HFFc6 (cell line): ENCODE data around the gene EGLN1. TPM values are rescaled to one million over a fixed set of nuclear protein-coding genes. Genes with fewer than 3 reads are reported as not detected.
A peak's percentile ranks its signal among the peaks of the same experiment; 100 is the strongest.

ENCODE experiments used
- DNase-seq: peaks from one replicate; pipeline ENCODE4 v3.0.0-alpha.2; 2018
- H3K27ac Mint-ChIP-seq: 2 replicates; pipeline ENCODE4 v1.8.0; 2020; ENCODE audit warnings: mild to moderate bottlenecking, mixed read lengths
- H3K27me3 Mint-ChIP-seq: 2 replicates; pipeline ENCODE4 v1.8.0; 2021; ENCODE audit warnings: mild to moderate bottlenecking, moderate library complexity, mixed read lengths; ENCODE audit not compliant: insufficient read depth
- H3K36me3 Mint-ChIP-seq: 2 replicates; pipeline ENCODE4 v1.8.0; 2021; ENCODE audit warnings: low read depth, mixed read lengths
- H3K4me1 Mint-ChIP-seq: 2 replicates; pipeline ENCODE4 v1.8.0; 2020; ENCODE audit warnings: low read depth, mixed read lengths
- H3K4me3 Mint-ChIP-seq: 2 replicates; pipeline ENCODE4 v1.8.0; 2020; ENCODE audit warnings: mild to moderate bottlenecking, moderate library complexity, mixed read lengths
- H3K9me3 Mint-ChIP-seq: 2 replicates; pipeline ENCODE4 v1.8.0; 2020; ENCODE audit warnings: mild to moderate bottlenecking, mixed read lengths
- CTCF ChIP-seq: fragments of 200-600 bp; sonication (generic); IDR thresholded peaks from 2 replicates; pipeline ENCODE4 v1.5.0; 2021; ENCODE audit warnings: antibody characterized with exemption, mild to moderate bottlenecking
- total RNA-seq, 6 experiments: library from RNA; stranded (reverse); fragmentation: NEBNext Ultra II Directional; extraction: Animal tissue kit (Norgen Biotek cat#: 25700); gene quantifications; 2 replicates in 1 of 6; 3 replicates in 5 of 6; pipeline ENCODE4 v1.2.3, GENCODE V29; 2021

The EGLN1 gene
- total RNA-seq, 6 experiments from 2014 or later = 22.5 to 31.8 (median 26.0) TPM

GRCh38 chr1:231332761-231333160, 89.3 kb downstream of the EGLN1 start:
- peaks cover 46% of the 10 kb centered on the region for H3K4me1 Mint-ChIP-seq
- H3K27ac Mint-ChIP-seq = no peak overlapping the region
- peak overlapping the region; percentile 100; the same call in 1 of the 2 replicates for H3K4me3 Mint-ChIP-seq
- no peak for DNase-seq
- no peak for TF ChIP-seq CTCF
- H3K36me3 Mint-ChIP-seq = peaks cover 26% of the 10 kb centered on the region
- peaks cover 3% of the 10 kb centered on the region for H3K27me3 Mint-ChIP-seq
- H3K9me3 Mint-ChIP-seq = no peaks in the 10 kb centered on the region

- Mint-ChIP-seq H3K27me3 (no peaks in the 10 kb centered on the region), H3K9me3 (no peaks in the 10 kb centered on the region), H3K27ac (no peak overlapping the region), H3K4me3 (no peak overlapping the region), H3K4me1 (peaks cover 28% of the 10 kb centered on the region), H3K36me3 (peaks cover 8% of the 10 kb centered on the region)
- TF ChIP-seq CTCF = no peak
- DNase-seq = no peak
These were observed 92.6 kb downstream of the EGLN1 start for GRCh38 chr1:231329483-231329882.

- Mint-ChIP-seq H3K36me3 (no peaks in the 10 kb centered on the region), H3K4me1 (peaks cover 24% of the 10 kb centered on the region), H3K27ac (no peak overlapping the region), H3K9me3 (no peaks in the 10 kb centered on the region), H3K4me3 (no peak overlapping the region), H3K27me3 (no peaks in the 10 kb centered on the region)
- no peak for DNase-seq
- TF ChIP-seq CTCF = no peak
These were observed 94.5 kb downstream of the EGLN1 start for GRCh38 chr1:231327617-231328016.

- no peak overlapping the region for H3K27ac Mint-ChIP-seq
- no peaks in the 10 kb centered on the region for H3K9me3 Mint-ChIP-seq
- H3K36me3 Mint-ChIP-seq = no peaks in the 10 kb centered on the region
- no peaks in the 10 kb centered on the region for H3K27me3 Mint-ChIP-seq
- no peak for DNase-seq
- H3K4me3 Mint-ChIP-seq = no peak overlapping the region
- no peak for TF ChIP-seq CTCF
- peaks cover 21% of the 10 kb centered on the region for H3K4me1 Mint-ChIP-seq
These were observed 95.8 kb downstream of the EGLN1 start for GRCh38 chr1:231326248-231326647.

GRCh38 chr1:231324660-231325059, 97.4 kb downstream of the EGLN1 start:
- peaks cover 21% of the 10 kb centered on the region for H3K4me1 Mint-ChIP-seq
- DNase-seq = no peak
- no peak overlapping the region for H3K27ac Mint-ChIP-seq
- TF ChIP-seq CTCF = no peak
- H3K4me3 Mint-ChIP-seq = no peak overlapping the region
- H3K9me3 Mint-ChIP-seq = no peaks in the 10 kb centered on the region
- H3K27me3 Mint-ChIP-seq = no peaks in the 10 kb centered on the region
- no peaks in the 10 kb centered on the region for H3K36me3 Mint-ChIP-seq
